Activated naive CD4-positive, alpha-beta T cell treated with anti-CD3 and anti-CD28 coated beads, Interleukin-2, amount 50 U/mL, for 16 hours (primary cell): ENCODE results near the gene NCAM1.
"Not testable (repeated sequence)": the region's sequence is repeated elsewhere in the genome, so short reads cannot be mapped to it uniquely, and the experiment has no call there.

Experiments used
- DNase-seq: peaks from one replicate; pipeline ENCODE4 v3.0.0-alpha.2; 2020

The NCAM1 gene

GRCh38 chr11:112961146-112961668 lies at the start of gene NCAM1:
Gene NCAM1, plus strand, starts transcription at chr11:112961420.
- DNase-seq, result peak; percentile 16

GRCh38 chr11:112922606-112923005 lies 38.6 kb upstream of the NCAM1 start:
- DNase-seq, result no peak

- not testable (repeated sequence) for DNase-seq
Observed at GRCh38 chr11:112924836-112925235, 36.4 kb upstream of the NCAM1 start.

GRCh38 chr11:112925516-112926310 lies 35.5 kb upstream of the NCAM1 start:
- DNase-seq, result no peak

- no peak for DNase-seq
Observed at GRCh38 chr11:112928136-112928535, 33.1 kb upstream of the NCAM1 start.

- DNase-seq, result no peak
Observed at GRCh38 chr11:112929432-112929831, 31.8 kb upstream of the NCAM1 start.

GRCh38 chr11:112931703-112932102 lies 29.5 kb upstream of the NCAM1 start:
- no peak for DNase-seq

- DNase-seq, result no peak
Observed at GRCh38 chr11:112932593-112932992, 28.6 kb upstream of the NCAM1 start.

- no peak for DNase-seq
Observed at GRCh38 chr11:112933970-112934369, 27.2 kb upstream of the NCAM1 start.

GRCh38 chr11:112941104-112941503 lies 20.1 kb upstream of the NCAM1 start:
- DNase-seq, result no peak

- DNase-seq, result no peak
Observed at GRCh38 chr11:112942966-112943643, 18.1 kb upstream of the NCAM1 start.

- no peak for DNase-seq
Observed at GRCh38 chr11:112946866-112947265, 14.4 kb upstream of the NCAM1 start.

- DNase-seq, result no peak
Observed at GRCh38 chr11:112949781-112950575, 11.2 kb upstream of the NCAM1 start.

- no peak for DNase-seq
Observed at GRCh38 chr11:112958670-112959069, 2.5 kb upstream of the NCAM1 start.

- DNase-seq, result no peak
Observed at GRCh38 chr11:112961751-112962578, 745 bp downstream of the NCAM1 start.

GRCh38 chr11:112962579-112963367 lies 1.6 kb downstream of the NCAM1 start:
- no peak for DNase-seq

GRCh38 chr11:112963368-112963955 lies 2.2 kb downstream of the NCAM1 start:
- no peak for DNase-seq

- no peak for DNase-seq
Observed at GRCh38 chr11:112965656-112966055, 4.4 kb downstream of the NCAM1 start.

GRCh38 chr11:112966561-112966960 lies 5.3 kb downstream of the NCAM1 start:
- DNase-seq, result no peak

GRCh38 chr11:112967082-112967481 lies 5.9 kb downstream of the NCAM1 start:
- DNase-seq, result no peak
